Nephron (organoid): ENCODE data around the gene DNAJA2.

ENCODE experiments used
- H3K27ac Mint-ChIP-seq, 3 experiments: 2 replicates each; pipeline ENCODE4 v1.8.0; 2020; ENCODE audit warnings: mixed read lengths in 3 of 3, mild to moderate bottlenecking in 2 of 3, moderate library complexity in 1 of 3
- H3K27me3 Mint-ChIP-seq: 2 replicates; pipeline ENCODE4 v1.8.0; 2021; ENCODE audit warnings: low read depth, mild to moderate bottlenecking, moderate library complexity, mixed read lengths
- H3K36me3 Mint-ChIP-seq: 2 replicates; pipeline ENCODE4 v1.8.0; 2020; ENCODE audit warnings: low read depth, mixed read lengths
- H3K4me1 Mint-ChIP-seq: 2 replicates; pipeline ENCODE4 v1.8.0; 2020; ENCODE audit warnings: mixed read lengths
- H3K4me3 Mint-ChIP-seq, 3 experiments: 2 replicates each; pipeline ENCODE4 v1.8.0; 2020; ENCODE audit warnings: mild to moderate bottlenecking in 3 of 3, mixed read lengths in 3 of 3, moderate library complexity in 2 of 3
- H3K9me3 Mint-ChIP-seq: 2 replicates; pipeline ENCODE4 v1.8.0; 2020; ENCODE audit warnings: mixed read lengths
- CTCF ChIP-seq, 3 experiments: fragments of 200-600 bp; sonication (generic); IDR thresholded peaks; one replicate each; pipeline ENCODE4 v1.5.0; 2021; ENCODE audit warnings: antibody characterized with exemption in 3 of 3; ENCODE audit not compliant: unreplicated experiment in 3 of 3

The DNAJA2 gene

GRCh38 chr16:46908540-46909372 is 64.7 kb downstream of the DNAJA2 start:
- TF ChIP-seq CTCF (IDR thresholded peaks at IDR 0.05; ENCODE audit: unreplicated experiment in 3 of 3): peak; percentile 81 to 87 (median 83)
- no peak overlapping the region for H3K27ac Mint-ChIP-seq
- peaks cover 6% of the 10 kb centered on the region for H3K4me1 Mint-ChIP-seq
- H3K9me3 Mint-ChIP-seq: no peaks in the 10 kb centered on the region
- peaks cover 33% of the 10 kb centered on the region for H3K36me3 Mint-ChIP-seq
- no peaks in the 10 kb centered on the region for H3K27me3 Mint-ChIP-seq
- H3K4me3 Mint-ChIP-seq: no peak overlapping the region

DNA sequence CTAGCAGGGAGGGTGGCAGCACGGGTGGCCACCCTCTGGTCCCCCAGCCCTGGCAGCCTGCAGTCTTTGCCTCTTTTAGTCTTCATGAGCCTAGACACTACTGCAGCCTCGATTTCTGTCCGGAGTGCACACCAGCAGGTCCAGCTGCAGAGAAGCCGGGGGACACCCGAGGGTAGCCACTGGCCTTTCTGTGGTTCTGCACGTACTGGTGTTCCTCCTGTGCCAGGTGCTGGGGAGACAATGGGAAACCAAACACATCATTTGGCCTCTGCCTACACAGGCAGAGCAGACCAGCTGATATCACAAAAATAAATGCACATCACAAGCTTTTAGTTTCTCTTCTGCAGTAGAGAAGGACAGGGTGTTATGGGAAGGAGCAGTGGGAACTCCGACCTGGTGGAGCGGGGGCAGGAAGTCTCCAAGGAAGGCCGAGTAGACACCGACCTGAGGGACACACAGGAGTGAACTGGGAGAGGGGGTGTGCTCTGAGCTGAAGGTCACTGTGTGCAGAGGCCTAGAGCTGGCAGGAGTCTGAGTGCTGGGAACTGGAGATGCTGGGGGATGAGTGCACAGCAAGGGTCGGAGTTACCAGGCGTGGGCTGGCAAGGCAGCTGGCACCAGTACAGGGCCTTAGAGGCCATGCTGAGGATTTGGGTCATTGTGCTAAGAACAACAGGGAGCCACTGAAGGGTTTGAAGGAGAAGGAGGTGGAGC is 66.3 kb downstream of the DNAJA2 start:
- no peak overlapping the region for H3K4me3 Mint-ChIP-seq
- H3K4me1 Mint-ChIP-seq: peaks cover 6% of the 10 kb centered on the region
- peaks cover 42% of the 10 kb centered on the region for H3K36me3 Mint-ChIP-seq
- H3K27ac Mint-ChIP-seq: no peak overlapping the region
- no peak for TF ChIP-seq CTCF (IDR thresholded peaks at IDR 0.05; ENCODE audit: unreplicated experiment in 3 of 3)
- no peaks in the 10 kb centered on the region for H3K27me3 Mint-ChIP-seq
- no peaks in the 10 kb centered on the region for H3K9me3 Mint-ChIP-seq

DNA sequence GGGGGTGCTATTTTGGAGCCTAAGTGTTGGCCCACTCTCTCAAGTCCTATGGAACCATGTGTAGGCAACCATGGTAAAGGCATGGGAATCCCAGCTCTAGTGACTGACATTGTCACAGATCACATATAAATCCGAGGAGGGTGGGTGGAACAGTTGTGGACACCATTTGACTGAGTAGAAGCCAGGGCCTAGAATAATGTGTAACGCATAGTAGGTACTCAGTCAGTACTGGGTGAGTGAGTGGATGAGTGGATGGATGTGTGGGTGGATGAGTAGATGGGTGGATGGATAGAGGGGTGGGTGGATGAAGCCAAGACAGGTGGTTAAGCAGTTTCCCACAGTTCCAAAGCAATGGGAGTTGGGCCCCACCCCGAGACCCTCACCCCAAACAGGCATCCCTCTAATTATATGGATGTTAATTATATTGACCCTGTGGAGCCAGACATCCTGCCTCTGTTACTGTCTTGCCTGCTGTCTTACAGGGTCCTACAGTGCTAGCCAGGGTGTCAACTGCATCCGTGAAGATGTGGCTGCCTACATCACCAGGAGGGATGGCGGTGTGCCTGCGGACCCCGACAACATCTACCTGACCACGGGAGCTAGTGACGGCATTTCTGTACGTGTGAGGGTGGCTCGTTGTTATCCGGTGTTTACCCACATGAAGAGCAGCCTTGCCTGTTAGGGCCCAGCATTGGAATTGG is 67.0 kb downstream of the DNAJA2 start:
- Mint-ChIP-seq H3K4me1 (peaks cover 6% of the 10 kb centered on the region), H3K36me3 (peaks cover 42% of the 10 kb centered on the region), H3K4me3 (no peak overlapping the region), H3K9me3 (no peaks in the 10 kb centered on the region), H3K27me3 (no peaks in the 10 kb centered on the region), H3K27ac (no peak overlapping the region)
- TF ChIP-seq CTCF (IDR thresholded peaks at IDR 0.05; ENCODE audit: unreplicated experiment in 3 of 3): no peak
